ENCODE results near the gene CDK11B. TPM values are rescaled to one million over a fixed set of nuclear protein-coding genes. Genes with fewer than 3 reads are reported as not detected.

Gene CDK11B
- total RNA-seq, 1 donor from 2014 or later, result 23.4 TPM

GRCh38 chr1:1601564-1602303, 57.1 kb downstream of the CDK11B start:
- Histone ChIP-seq H4K20me1 (ENCODE audit: insufficient read depth, low read length) (peaks cover 5% of the 10 kb centered on the region), H3K4me3 (ENCODE audit: insufficient read depth, low read depth, low read length) (no peak overlapping the region), H2AFZ (ENCODE audit: low read depth, low read length) (no peak overlapping the region), H3K4me2 (ENCODE audit: low read length) (no peak overlapping the region), H3K27ac (ENCODE audit: low read depth, low read length) (no peak overlapping the region), H3K27me3 (ENCODE audit: insufficient read depth, low read length) (peaks cover 7% of the 10 kb centered on the region), H3K36me3 (ENCODE audit: insufficient read depth, low read length) (no peaks in the 10 kb centered on the region), H3K9ac (ENCODE audit: low read length) (no peak overlapping the region), H3K9me3 (ENCODE audit: insufficient read depth, low read depth, low read length) (no peaks in the 10 kb centered on the region), H3K4me1 (ENCODE audit: insufficient read depth, low read length) (peaks cover 10% of the 10 kb centered on the region), H3K79me2 (ENCODE audit: insufficient read depth, low read length) (no peaks in the 10 kb centered on the region)
- Mint-ChIP-seq H3K27me3 (ENCODE audit: low read depth, unreplicated experiment) (peaks cover 23% of the 10 kb centered on the region), H3K36me3 (ENCODE audit: low read depth, unreplicated experiment) (no peaks in the 10 kb centered on the region), H3K27ac (ENCODE audit: unreplicated experiment) (no peak overlapping the region), H3K4me1 (ENCODE audit: low read depth, unreplicated experiment) (no peaks in the 10 kb centered on the region), H3K9me3 (ENCODE audit: unreplicated experiment) (no peaks in the 10 kb centered on the region), H3K4me3 (ENCODE audit: unreplicated experiment) (no peak overlapping the region)
- TF ChIP-seq EZH2 (IDR thresholded peaks at IDR 0.05; ENCODE audit: insufficient read depth, low read length) (no peak), CTCF (IDR thresholded peaks at IDR 0.05; ENCODE audit: insufficient read depth, low read depth, low read length) (no peak)
- DNase-seq (ENCODE audit: low read depth) (no peak), FAIRE-seq (no peak)

GRCh38 chr1:1600861-1601563, 57.8 kb downstream of the CDK11B start:
- Histone ChIP-seq H3K4me3 (ENCODE audit: insufficient read depth, low read depth, low read length) (no peak overlapping the region), H3K4me2 (ENCODE audit: low read length) (peak overlapping the region; percentile 77), H3K27me3 (ENCODE audit: insufficient read depth, low read length) (peaks cover 14% of the 10 kb centered on the region), H3K79me2 (ENCODE audit: insufficient read depth, low read length) (no peaks in the 10 kb centered on the region), H3K4me1 (ENCODE audit: insufficient read depth, low read length) (peaks cover 10% of the 10 kb centered on the region), H3K9me3 (ENCODE audit: insufficient read depth, low read depth, low read length) (no peaks in the 10 kb centered on the region), H3K27ac (ENCODE audit: low read depth, low read length) (no peak overlapping the region), H3K36me3 (ENCODE audit: insufficient read depth, low read length) (no peaks in the 10 kb centered on the region), H3K9ac (ENCODE audit: low read length) (no peak overlapping the region), H2AFZ (ENCODE audit: low read depth, low read length) (no peak overlapping the region), H4K20me1 (ENCODE audit: insufficient read depth, low read length) (peaks cover 5% of the 10 kb centered on the region)
- no peaks in the 10 kb centered on the region for H3K36me3 Mint-ChIP-seq (ENCODE audit: low read depth, unreplicated experiment)
- H3K4me1 Mint-ChIP-seq (ENCODE audit: low read depth, unreplicated experiment), result no peaks in the 10 kb centered on the region
- peaks cover 23% of the 10 kb centered on the region for H3K27me3 Mint-ChIP-seq (ENCODE audit: low read depth, unreplicated experiment)
- DNase-seq (ENCODE audit: low read depth) (no peak), FAIRE-seq (no peak)
- TF ChIP-seq EZH2 (IDR thresholded peaks at IDR 0.05; ENCODE audit: insufficient read depth, low read length) (no peak), CTCF (IDR thresholded peaks at IDR 0.05; ENCODE audit: insufficient read depth, low read depth, low read length) (no peak)
- H3K27ac Mint-ChIP-seq (ENCODE audit: unreplicated experiment), result no peak overlapping the region
- H3K9me3 Mint-ChIP-seq (ENCODE audit: unreplicated experiment), result no peaks in the 10 kb centered on the region
- no peak overlapping the region for H3K4me3 Mint-ChIP-seq (ENCODE audit: unreplicated experiment)
